HG03196 (cell line): ENCODE data around the gene INSIG1.

Experiments used
- ATAC-seq: cut with Tn5 transposase; IDR thresholded peaks from one replicate; pipeline ENCODE4 v1.9.1; 2021; ENCODE audit not compliant: unreplicated experiment

Gene INSIG1

DNA sequence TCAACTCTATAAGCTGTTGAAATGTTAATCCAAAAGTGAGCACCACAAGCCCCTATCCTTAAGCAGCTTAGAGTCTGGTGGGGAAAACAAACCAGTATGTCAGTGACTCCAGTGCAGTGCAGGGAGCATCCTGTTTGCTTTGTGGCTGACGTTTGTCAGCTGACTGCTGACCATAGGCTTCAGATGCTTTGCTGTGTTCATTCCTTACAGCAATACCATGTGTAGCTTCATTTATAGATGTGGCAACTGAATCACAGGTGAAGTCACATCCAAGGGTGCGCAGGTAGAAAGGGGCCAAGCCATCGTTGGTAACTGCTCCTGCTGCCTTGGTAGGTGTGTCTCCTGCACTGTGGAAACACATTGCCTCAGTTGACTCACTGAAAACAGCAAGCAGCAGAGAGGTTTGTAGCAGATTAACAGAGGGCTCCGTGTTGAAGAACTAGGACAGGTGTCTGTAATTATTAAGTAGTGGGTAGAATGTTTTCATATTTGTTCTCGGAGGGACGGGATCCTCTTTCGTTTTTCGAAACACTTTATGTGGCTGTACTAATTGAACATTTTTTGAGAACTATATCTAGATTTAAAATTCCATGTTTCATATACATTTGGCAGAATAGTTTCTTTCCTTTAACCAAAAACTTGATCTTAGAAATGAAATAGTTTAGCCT, 2.0 kb downstream of the INSIG1 start:
- ATAC-seq, result no peak

GRCh38 chr7:155300641-155301452, 3.2 kb downstream of the INSIG1 start:
- no peak for ATAC-seq

DNA sequence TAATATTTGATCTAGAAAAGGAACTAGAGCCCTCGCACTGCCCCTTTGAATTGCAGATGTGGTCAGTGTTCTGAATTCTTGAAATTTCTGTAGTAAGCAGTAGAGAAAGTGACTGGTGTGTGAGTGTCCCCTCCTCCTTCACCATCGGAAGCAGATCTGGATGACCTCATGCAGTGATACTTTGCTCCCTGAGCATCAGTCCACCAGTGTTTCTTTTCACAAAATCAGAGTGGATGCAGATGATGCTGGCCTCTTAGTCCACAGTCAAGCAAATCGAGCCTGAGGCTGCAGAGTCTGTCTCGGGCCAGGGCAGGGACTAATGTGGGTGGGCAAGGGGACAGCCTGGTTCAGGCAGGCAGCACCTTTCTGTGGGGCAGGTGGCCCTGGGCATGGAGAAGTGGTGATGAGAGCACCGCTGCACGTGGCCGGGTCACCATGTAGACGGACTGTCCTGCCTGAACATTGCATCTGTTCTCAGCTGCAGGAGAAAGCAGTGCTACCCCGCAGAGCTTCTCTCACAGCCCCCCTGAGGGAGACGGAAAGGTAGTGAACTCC, 5.4 kb downstream of the INSIG1 start:
- ATAC-seq, result no peak

DNA sequence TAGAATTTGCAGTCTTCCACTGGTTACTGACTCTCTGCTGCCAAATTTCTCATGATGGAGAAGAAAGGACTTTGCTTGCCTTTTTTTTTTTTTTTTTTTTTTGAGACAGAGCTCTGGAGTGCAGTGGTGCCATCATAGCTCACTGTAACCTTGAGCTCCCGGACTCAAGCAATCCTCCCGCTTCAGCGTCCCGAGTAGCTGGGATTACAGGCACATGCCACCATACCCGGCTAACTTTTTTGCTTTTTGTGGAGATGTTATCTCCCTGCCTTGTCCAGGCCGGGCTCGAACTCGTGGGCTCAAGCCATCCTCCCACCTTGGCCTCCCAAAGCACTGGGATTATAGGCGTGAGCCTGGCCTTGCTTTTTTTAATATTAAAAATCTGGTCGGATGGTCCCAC, 6.2 kb downstream of the INSIG1 start:
- no peak for ATAC-seq

GRCh38 chr7:155305231-155305904, 7.7 kb downstream of the INSIG1 start:
- ATAC-seq, result no peak

- no peak for ATAC-seq
Observed at GRCh38 chr7:155306673-155307470, 9.2 kb downstream of the INSIG1 start.

DNA sequence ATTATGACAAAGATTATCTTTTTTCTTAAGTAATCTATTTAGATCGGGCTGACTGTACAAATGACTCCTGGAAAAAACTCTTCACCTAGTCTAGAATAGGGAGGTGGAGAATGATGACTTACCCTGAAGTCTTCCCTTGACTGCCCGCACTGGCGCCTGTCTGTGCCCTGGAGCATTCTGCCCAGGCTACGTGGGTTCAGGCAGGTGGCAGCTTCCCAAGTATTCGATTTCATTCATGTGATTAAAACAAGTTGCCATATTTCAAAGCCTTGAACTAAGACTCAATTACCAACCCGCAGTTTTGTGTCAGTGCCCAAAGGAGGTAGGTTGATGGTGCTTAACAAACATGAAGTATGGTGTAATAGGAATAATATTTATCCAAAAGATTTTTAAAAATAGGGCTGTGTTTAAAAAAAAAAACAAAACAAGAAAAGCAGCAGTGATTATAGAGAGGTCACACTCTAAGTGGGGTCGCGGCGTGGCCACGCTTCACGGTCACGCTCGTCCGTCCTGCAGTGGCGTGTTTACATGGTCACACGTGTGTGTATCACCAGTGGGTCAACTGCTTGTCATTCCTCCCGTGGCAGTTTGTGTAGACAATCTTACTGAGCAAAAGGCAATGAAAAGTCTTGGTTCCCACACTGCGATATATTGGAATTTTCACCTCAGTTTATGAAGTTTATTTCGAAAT, 10.8 kb downstream of the INSIG1 start:
- no peak for ATAC-seq

GRCh38 chr7:155309021-155309338, 11.3 kb downstream of the INSIG1 start:
- no peak for ATAC-seq

- no peak for ATAC-seq
Observed at GRCh38 chr7:155310425-155311114, 12.9 kb downstream of the INSIG1 start.

DNA sequence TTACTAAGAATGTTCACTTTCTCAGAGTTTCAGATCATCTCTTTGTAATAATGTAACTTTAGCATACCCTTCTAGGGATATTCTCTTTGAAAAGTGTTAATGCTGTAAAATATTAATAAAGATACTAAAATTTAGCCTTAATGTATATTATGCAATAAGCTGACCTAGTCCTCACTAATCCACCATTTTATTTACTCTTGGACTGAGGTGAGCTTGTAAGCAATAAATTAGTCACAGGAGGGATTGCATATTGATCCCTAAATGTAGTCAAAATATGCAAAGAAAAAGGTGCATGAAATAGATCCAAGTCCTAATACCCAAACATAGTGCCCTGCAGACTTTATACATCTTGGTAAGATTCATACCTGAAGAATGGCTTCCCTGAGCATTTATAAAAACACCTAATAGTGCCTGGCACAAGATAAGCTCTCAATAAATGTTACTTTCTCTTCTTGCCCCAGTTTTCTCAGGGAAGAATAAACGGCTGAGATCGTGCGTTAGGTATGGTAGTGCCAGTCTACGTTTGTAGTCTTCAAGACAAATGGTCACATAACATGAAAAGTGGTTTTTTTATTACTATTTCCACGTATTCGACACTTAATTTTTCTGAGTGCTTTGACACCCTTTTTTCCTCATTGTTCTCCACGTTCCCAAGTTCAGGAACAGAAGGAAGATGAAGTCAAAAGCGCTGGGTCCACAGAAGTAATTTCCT, 14.3 kb downstream of the INSIG1 start:
- ATAC-seq, result no peak

- ATAC-seq, result no peak
Observed at GRCh38 chr7:155312633-155313032, 15.0 kb downstream of the INSIG1 start.

- ATAC-seq, result no peak
Observed at GRCh38 chr7:155313096-155313495, 15.4 kb downstream of the INSIG1 start.

- no peak for ATAC-seq
Observed at GRCh38 chr7:155315977-155316376, 18.3 kb downstream of the INSIG1 start.

DNA sequence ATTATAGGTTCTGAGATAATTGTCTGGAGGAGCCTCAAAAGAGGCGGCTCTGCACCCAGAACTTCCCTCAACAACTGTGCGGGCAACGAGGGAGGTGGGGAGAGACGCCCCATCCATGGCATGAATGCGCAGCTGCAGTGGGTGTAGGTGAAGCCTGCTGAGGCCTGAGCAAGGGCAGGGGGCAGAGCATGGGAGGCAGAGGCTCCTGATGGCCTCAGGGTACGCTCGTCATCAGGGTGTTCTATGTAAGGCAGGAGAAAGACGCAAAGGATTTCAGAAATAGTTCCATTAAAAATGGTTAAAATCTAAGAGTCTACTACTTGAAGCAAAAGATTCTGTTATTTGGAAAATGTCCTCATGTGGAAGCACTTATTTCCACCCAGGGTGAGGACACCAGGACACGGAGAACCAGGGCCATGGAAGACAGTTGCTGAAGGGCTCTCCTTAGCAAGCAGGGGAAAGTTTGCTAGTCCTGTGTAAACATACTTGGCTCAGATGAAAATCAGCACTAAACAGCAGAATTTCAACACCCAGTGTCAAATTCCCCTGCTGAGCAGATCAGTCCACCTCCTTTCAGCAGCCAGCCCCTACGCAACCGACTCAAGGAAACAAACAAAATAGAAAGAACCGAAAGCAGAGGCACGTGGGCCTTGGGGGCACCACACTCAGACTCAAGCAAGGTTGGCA, 18.9 kb downstream of the INSIG1 start:
- ATAC-seq, result no peak

DNA sequence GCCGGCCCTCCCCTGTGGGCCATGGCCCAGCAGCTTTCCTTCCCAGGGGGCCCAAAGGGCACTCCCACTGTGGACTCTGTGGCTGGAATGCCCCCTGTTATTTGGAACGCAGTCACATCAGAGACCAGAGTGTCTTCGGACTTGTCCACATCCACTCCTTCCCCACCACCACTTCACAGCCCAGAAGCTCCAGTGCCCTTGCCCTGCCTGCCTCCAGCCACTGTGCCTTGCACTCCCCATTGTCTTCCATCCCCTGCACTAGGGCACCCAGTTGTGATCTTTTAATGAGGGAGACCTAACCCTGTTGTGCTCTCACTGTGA, 19.4 kb downstream of the INSIG1 start:
- ATAC-seq, result no peak

DNA sequence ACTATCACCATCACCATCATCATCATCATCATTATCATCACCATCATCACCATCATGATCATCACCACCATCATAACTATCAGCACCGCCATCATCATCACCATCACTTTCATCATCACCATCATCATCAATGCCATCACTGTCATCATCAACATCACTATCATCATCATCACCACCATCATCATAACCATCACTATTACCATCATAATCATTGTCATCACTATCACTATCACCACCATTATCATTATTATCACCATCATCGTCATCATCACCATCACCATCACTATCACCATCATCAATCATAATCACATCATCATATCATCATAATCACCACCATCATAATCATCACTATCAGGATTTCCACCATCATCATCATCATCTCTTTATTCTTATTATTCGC, 20.6 kb downstream of the INSIG1 start:
- no peak for ATAC-seq

GRCh38 chr7:155322530-155322929, 24.9 kb downstream of the INSIG1 start:
- no peak for ATAC-seq

DNA sequence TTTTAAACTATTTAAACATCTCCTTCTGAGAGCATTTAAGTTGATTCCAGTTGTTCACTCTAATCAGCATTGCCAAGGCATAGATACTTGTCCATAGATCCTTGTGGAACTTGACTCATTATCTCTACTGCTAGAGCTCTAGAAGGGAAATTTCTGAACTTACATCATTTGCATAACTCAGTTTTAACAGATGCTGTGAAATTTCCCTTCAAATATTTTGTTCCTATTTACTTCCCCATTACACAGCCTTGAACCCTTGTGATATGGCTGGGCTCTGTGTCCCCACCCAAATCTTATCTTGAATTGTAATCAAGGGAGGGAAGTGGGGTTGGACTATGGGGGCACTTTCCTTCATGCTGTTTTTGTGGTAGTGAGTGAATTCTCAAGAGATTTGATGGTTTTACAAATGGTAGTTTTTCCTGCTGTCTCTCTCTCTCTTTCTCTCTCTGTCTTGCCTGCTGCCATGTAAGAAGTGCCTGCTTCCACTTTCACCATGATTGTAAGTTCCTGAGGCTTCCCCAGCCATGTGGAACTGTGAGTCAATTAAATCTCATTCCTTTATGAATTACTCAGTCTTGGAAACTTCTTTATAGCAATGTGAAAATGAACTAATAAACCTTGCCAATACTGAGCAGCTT, 25.4 kb downstream of the INSIG1 start:
- no peak for ATAC-seq
